GM12878 (cell line): Measurements from ENCODE around the gene DYSF. TPM values are rescaled to one million over a fixed set of nuclear protein-coding genes. Genes with fewer than 3 reads are reported as not detected.

Experiments
- ATAC-seq: fragments of 200-7000 bp; cut with Tn5 transposase; 3 replicates; pipeline ENCODE4 v1.9.1; 2020; ENCODE audit warnings: mild to moderate bottlenecking, moderate library complexity
- BruUV-seq: library from RNA; stranded (reverse); fragments of 400-500 nt; replicated peaks from 2 replicates; lab custom pipeline; 2021; lab: Mats Ljungman, UMichigan
- CTCF ChIA-PET: fragments of 300-600 bp; sonication (Branson Sonifier 250); formaldehyde crosslinking; extraction: SDS; loops from one replicate; lab custom pipeline; 2021; ENCODE audit warnings: inconsistent platforms; lab: Yijun Ruan, JAX
- POLR2A ChIA-PET: fragments of 350-600 bp; formaldehyde crosslinking; extraction: SDS; loops from one replicate; lab custom pipeline; 2021; ENCODE audit warnings: inconsistent platforms; lab: Charles Lee
- RAD21 ChIA-PET: fragments of 300-600 bp; sonication (Branson Sonifier 250); formaldehyde crosslinking; loops from one replicate; lab custom pipeline; 2023; ENCODE audit warnings: antibody characterized with exemption; ENCODE audit not compliant: unreplicated experiment; lab: Charles Lee
- SMC1A ChIA-PET: fragments of 300-600 bp; sonication (Branson Sonifier 250); formaldehyde crosslinking; loops from one replicate; lab custom pipeline; 2023; ENCODE audit not compliant: unreplicated experiment, uncharacterized antibody; lab: Charles Lee
- DNase-seq: peaks from one replicate; pipeline ENCODE4 v3.0.0-alpha.2; 2011; ENCODE audit warnings: low read depth, low spot score
- FAIRE-seq: peaks from 3 replicates; lab custom pipeline; 2011; peaks lifted over from hg19 to GRCh38; lab: Jason Lieb, UNC
- H2AFZ ChIP-seq: 2 replicates; pipeline ENCODE4 v1.6.0; 2011; ENCODE audit warnings: low read depth, low read length, control low read depth; ENCODE audit not compliant: control insufficient read depth
- H3K27ac ChIP-seq: 2 replicates; pipeline ENCODE4 v1.5.1; 2011; ENCODE audit warnings: control low read depth; ENCODE audit not compliant: control insufficient read depth, insufficient read depth
- H3K27me3 ChIP-seq, 2 experiments: replicated peaks in 1 of 2; 2 replicates each; pipeline versions ENCODE4 v1.6.0 to v1.6.1; 2011; ENCODE audit warnings: low read length in 1 of 2; ENCODE audit not compliant: control insufficient read depth in 2 of 2, insufficient read depth in 2 of 2
- H3K36me3 ChIP-seq, 2 experiments: 2 replicates each; pipeline ENCODE4 v1.5.1; 2011; ENCODE audit warnings: low read length in 1 of 2; ENCODE audit not compliant: control insufficient read depth in 2 of 2, insufficient read depth in 2 of 2
- H3K4me1 ChIP-seq: 2 replicates; pipeline ENCODE4 v1.6.1; 2011; ENCODE audit warnings: mild to moderate bottlenecking, low read length, moderate library complexity, mixed read lengths; ENCODE audit not compliant: control insufficient read depth, insufficient read depth
- H3K4me2 ChIP-seq: 2 replicates; pipeline ENCODE4 v1.6.0; 2011; ENCODE audit warnings: control low read depth; ENCODE audit not compliant: control insufficient read depth, insufficient read depth
- H3K4me3 ChIP-seq: fragments of 200-600 bp; sonication (generic); 2 replicates; pipeline ENCODE4 v1.5.1; 2016
- H3K79me2 ChIP-seq: 2 replicates; pipeline ENCODE4 v1.6.0; 2011; ENCODE audit warnings: low read length; ENCODE audit not compliant: control insufficient read depth, insufficient read depth
- H3K9ac ChIP-seq: 2 replicates; pipeline ENCODE4 v1.8.0; 2011; ENCODE audit warnings: low read length, control low read depth, mixed read lengths; ENCODE audit not compliant: control insufficient read depth, insufficient read depth
- H3K9me3 ChIP-seq: replicated peaks from 3 replicates; pipeline ENCODE4 v1.5.1; 2011; ENCODE audit warnings: mild to moderate bottlenecking, low read length; ENCODE audit not compliant: control insufficient read depth, insufficient read depth
- H4K20me1 ChIP-seq: 2 replicates; pipeline ENCODE4 v1.6.0; 2011; ENCODE audit not compliant: control insufficient read depth, insufficient read depth
- ATF2 ChIP-seq: IDR thresholded peaks from 2 replicates; pipeline ENCODE4 v1.6.1; 2012; ENCODE audit warnings: low read length, inconsistent platforms
- CREM ChIP-seq: IDR thresholded peaks from 2 replicates; pipeline ENCODE4 v1.6.1; 2014; ENCODE audit warnings: antibody characterized with exemption, low read depth
- FOS ChIP-seq: IDR thresholded peaks from 3 replicates; pipeline ENCODE4 v1.6.1; 2011; ENCODE audit warnings: borderline replicate concordance; ENCODE audit not compliant: insufficient read length; ENCODE audit errors: extremely low read depth
- GABPA ChIP-seq: IDR thresholded peaks from 2 replicates; pipeline ENCODE4 v1.6.1; 2014; ENCODE audit warnings: antibody characterized with exemption, low read depth, mild to moderate bottlenecking, inconsistent platforms
- KDM1A ChIP-seq: fragments of 200-600 bp; sonication (generic); IDR thresholded peaks from 2 replicates; pipeline ENCODE4 v1.6.1; 2016; ENCODE audit warnings: borderline replicate concordance
- MEF2A ChIP-seq: IDR thresholded peaks from 2 replicates; pipeline ENCODE4 v1.6.1; 2011; ENCODE audit warnings: low read depth, mild to moderate bottlenecking, low read length, moderate library complexity; ENCODE audit not compliant: insufficient read depth
- MYB ChIP-seq: fragments of 150-350 bp; IDR thresholded peaks from 2 replicates; pipeline ENCODE4 v1.6.1; 2014; ENCODE audit warnings: mild to moderate bottlenecking, low read depth, low read length, borderline replicate concordance
- RAD21 ChIP-seq: IDR thresholded peaks from 2 replicates; pipeline ENCODE4 v1.6.1; 2011; ENCODE audit warnings: mild to moderate bottlenecking, low read depth, low read length, moderate library complexity; ENCODE audit not compliant: insufficient read depth
- SMAD1 ChIP-seq: fragments of 450-650 bp; IDR thresholded peaks from 2 replicates; pipeline ENCODE4 v1.6.1; 2018; ENCODE audit warnings: mild to moderate bottlenecking, low read depth; ENCODE audit not compliant: partially characterized antibody
- SMC3 ChIP-seq: IDR thresholded peaks from 2 replicates; pipeline ENCODE4 v1.6.1; 2011; ENCODE audit warnings: low read length, improper control_type of control experiment, borderline replicate concordance
- YY1 ChIP-seq: IDR thresholded peaks from 2 replicates; pipeline ENCODE4 v1.6.1; 2011; ENCODE audit warnings: low read depth, mild to moderate bottlenecking, low read length
- ZBTB11 ChIP-seq: fragments of 450-650 bp; formaldehyde crosslinking; IDR thresholded peaks from 2 replicates; pipeline ENCODE4 v1.5.0; 2022; ENCODE audit warnings: mild to moderate bottlenecking, missing genetic modification characterization
- ZNF217 ChIP-seq: fragments of 450-650 bp; IDR thresholded peaks from 2 replicates; pipeline ENCODE4 v1.6.1; 2017; ENCODE audit warnings: antibody characterized with exemption, mild to moderate bottlenecking
- WGBS: methylation state at CpG from one replicate; pipeline ENCODE4 v1.1.6; 2016; ENCODE audit warnings: low lambda C conversion rate; ENCODE audit not compliant: insufficient replicate concordance, insufficient coverage; ENCODE audit errors: missing lambda C conversion rate; 5-methylcytosine and 5-hydroxymethylcytosine counted together
- in situ Hi-C: fragments of 300-500 bp; cut with MboI; formaldehyde crosslinking; loops from 9 replicates; pipeline ENCODE4 v1.14.3; 2018; ENCODE audit warnings: mixed read lengths
- intact Hi-C: fragments of 100-400 bp; cut with micrococcal nuclease; formaldehyde crosslinking; loops from one replicate; pipeline ENCODE4 v1.14.2; 2022; ENCODE audit not compliant: unreplicated experiment
- polyA plus RNA-seq, 11 experiments: library from polyadenylated mRNA; depleted of rRNA in 4 of 11; unstranded in 6 of 11; stranded (reverse) in 5 of 11; fragments of >200 nt; fragmentation: Nextera tagmentation in 4 of 11; fragmentation: Illumina TruSeq in 1 of 11; extraction: Ambion mirVana in 4 of 11; extraction: Trizol in 1 of 11; gene quantifications; 1 replicate in 1 of 11; 2 replicates in 10 of 11; pipeline versions ENCODE4 v1.2.1 to v1.2.3, GENCODE V29; 2011 to 2016; ENCODE audit warnings: inconsistent platforms in 2 of 11, missing spikeins in 2 of 11, low read depth in 1 of 11
- total RNA-seq, 4 experiments: library from RNA; depleted of rRNA in 3 of 4; stranded (reverse); fragments of >200 nt in 3 of 4; fragmentation: Illumina TruSeq in 1 of 4; extraction: Trizol in 1 of 4; gene quantifications; 2 replicates each; pipeline versions ENCODE4 v1.2.1 to v1.2.3, GENCODE V29; 2013 to 2021
- TF ChIP-seq, protein P1 (sequence below): IDR thresholded peaks from 2 replicates; pipeline ENCODE4 v1.6.1; 2012; ENCODE audit warnings: low read depth, low read length, improper control_type of control experiment

The DYSF gene
- total and polyA plus RNA-seq, 10 of the 15 experiments (the other 5 are each of a cell fraction or from before 2014, with no cell fraction given) = under 0.01 to 0.15 (median 0.03) TPM; not detected in 7

DNA sequence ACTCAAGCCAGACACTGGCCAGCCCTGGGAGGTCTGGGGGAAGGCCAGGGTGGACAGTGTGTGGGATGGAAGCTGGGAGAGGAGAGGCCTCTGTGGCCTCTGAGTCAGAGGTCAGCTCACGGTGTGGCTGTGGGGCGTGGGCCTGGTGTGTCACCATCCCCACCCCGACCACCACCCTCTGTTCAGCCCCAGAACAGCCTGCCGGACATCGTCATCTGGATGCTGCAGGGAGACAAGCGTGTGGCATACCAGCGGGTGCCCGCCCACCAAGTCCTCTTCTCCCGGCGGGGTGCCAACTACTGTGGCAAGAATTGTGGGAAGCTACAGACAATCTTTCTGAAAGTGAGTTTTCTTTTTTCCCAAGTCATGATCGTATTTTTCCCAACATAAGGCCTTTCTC, 110.5 kb downstream of the DYSF start:
- intact Hi-C loops = no loop called here
- Histone ChIP-seq H2AFZ (no peak overlapping the region), H3K9me3 (no peaks in the 10 kb centered on the region), H3K4me2 (no peak overlapping the region), H3K4me3 (no peak overlapping the region), H4K20me1 (no peaks in the 10 kb centered on the region), H3K27ac (no peak overlapping the region), H3K79me2 (no peaks in the 10 kb centered on the region), H3K9ac (no peak overlapping the region), H3K36me3 (no peaks in the 10 kb centered on the region), H3K27me3 (no peaks in the 10 kb centered on the region; a peak in 1 of 4 replicates), H3K4me1 (no peaks in the 10 kb centered on the region)
- FAIRE-seq (no peak), DNase-seq (no peak), ATAC-seq (no peak)
- SMC1A ChIA-PET = no interaction called here
- in situ Hi-C loops = no loop called here
- 41% methylated on average over 11 of the region's 11 CpGs for WGBS
- BruUV-seq = no TSS peak
- TF ChIP-seq ZNF217 (no peak), CREM (no peak), RAD21 (no peak), GABPA (no peak), KDM1A (no peak), MYB (no peak), SMC3 (no peak)
- POLR2A ChIA-PET = no interaction called here
- CTCF ChIA-PET = no interaction called here
- RAD21 ChIA-PET = no interaction called here

GRCh38 chr2:71564361-71564760, 111.0 kb downstream of the DYSF start:
- CTCF ChIA-PET = no interaction called here
- no peak for TF ChIP-seq ATF2
- TF ChIP-seq MEF2A = no peak
- no peak for TF ChIP-seq SMAD1
- TF ChIP-seq FOS = no peak
- TF ChIP-seq, protein P1, sequence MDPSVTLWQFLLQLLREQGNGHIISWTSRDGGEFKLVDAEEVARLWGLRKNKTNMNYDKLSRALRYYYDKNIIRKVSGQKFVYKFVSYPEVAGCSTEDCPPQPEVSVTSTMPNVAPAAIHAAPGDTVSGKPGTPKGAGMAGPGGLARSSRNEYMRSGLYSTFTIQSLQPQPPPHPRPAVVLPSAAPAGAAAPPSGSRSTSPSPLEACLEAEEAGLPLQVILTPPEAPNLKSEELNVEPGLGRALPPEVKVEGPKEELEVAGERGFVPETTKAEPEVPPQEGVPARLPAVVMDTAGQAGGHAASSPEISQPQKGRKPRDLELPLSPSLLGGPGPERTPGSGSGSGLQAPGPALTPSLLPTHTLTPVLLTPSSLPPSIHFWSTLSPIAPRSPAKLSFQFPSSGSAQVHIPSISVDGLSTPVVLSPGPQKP = no peak
- no peak for TF ChIP-seq YY1
- no peak for TF ChIP-seq ZBTB11

More at GRCh38 chr2:71564361-71564760, 111.0 kb downstream of the DYSF start:
- Histone ChIP-seq H3K4me3 (no peak overlapping the region), H3K27me3 (no peaks in the 10 kb centered on the region; a peak in 1 of 4 replicates), H3K9me3 (no peaks in the 10 kb centered on the region), H2AFZ (no peak overlapping the region), H3K79me2 (no peaks in the 10 kb centered on the region), H3K4me2 (no peak overlapping the region), H3K36me3 (no peaks in the 10 kb centered on the region), H3K4me1 (no peaks in the 10 kb centered on the region), H4K20me1 (no peaks in the 10 kb centered on the region), H3K27ac (no peak overlapping the region), H3K9ac (no peak overlapping the region)
- intact Hi-C loops = no loop called here
- DNase-seq = no peak
- ChIA-PET POLR2A (no interaction called here), SMC1A (no interaction called here), RAD21 (no interaction called here)
- in situ Hi-C loops = no loop called here
- no peak for ATAC-seq
- FAIRE-seq = no peak
- BruUV-seq = no TSS peak
- WGBS = 6% methylated on average over 5 of the region's 5 CpGs
